HepG2 (cell line): ENCODE measurements around the gene UNC5CL. TPM values are rescaled to one million over a fixed set of nuclear protein-coding genes. Genes with fewer than 3 reads are reported as not detected.

ENCODE experiments used
- ARID5B ChIP-seq: IDR thresholded peaks from 2 replicates; pipeline ENCODE4 v1.4.0; 2020; ENCODE audit warnings: mild to moderate bottlenecking, missing genetic modification reagents
- ATF7 ChIP-seq, 2 experiments: fragments of 450-650 bp in 1 of 2; sonication (generic) in 1 of 2; formaldehyde crosslinking in 1 of 2; IDR thresholded peaks; 2 replicates each; pipeline versions ENCODE4 v1.4.0 to v1.6.1; 2016 to 2020; ENCODE audit warnings: antibody characterized with exemption in 1 of 2, mild to moderate bottlenecking in 1 of 2, missing genetic modification reagents in 1 of 2
- HMGXB4 ChIP-seq, 2 experiments: sonication (generic) in 1 of 2; formaldehyde crosslinking in 1 of 2; IDR thresholded peaks; 2 replicates each; pipeline versions ENCODE4 v1.4.0 to v1.6.1; 2018 to 2020; ENCODE audit warnings: missing genetic modification reagents in 2 of 2, borderline replicate concordance in 1 of 2, low read depth in 1 of 2, mild to moderate bottlenecking in 1 of 2, missing biosample characterization in 1 of 2
- HOXD1 ChIP-seq: sonication (generic); formaldehyde crosslinking; IDR thresholded peaks from 2 replicates; pipeline ENCODE4 v1.5.0; 2020; ENCODE audit warnings: missing genetic modification reagents
- JARID2 ChIP-seq: sonication (generic); formaldehyde crosslinking; IDR thresholded peaks from 2 replicates; pipeline ENCODE4 v1.8.1; 2023; ENCODE audit warnings: missing genetic modification reagents, inconsistent platforms; ENCODE audit not compliant: insufficient replicate concordance
- KAT8 ChIP-seq: IDR thresholded peaks from 2 replicates; pipeline ENCODE4 v1.6.1; 2016; ENCODE audit warnings: missing genetic modification reagents, missing compliant biosample characterization
- MAFF ChIP-seq: IDR thresholded peaks from 2 replicates; pipeline ENCODE4 v1.6.1; 2011; ENCODE audit warnings: low read depth, low read length, improper control_type of control experiment
- MTF1 ChIP-seq: sonication (generic); formaldehyde crosslinking; IDR thresholded peaks from 2 replicates; pipeline ENCODE4 v1.5.0; 2020; ENCODE audit warnings: missing genetic modification reagents
- MXD1 ChIP-seq: sonication (generic); formaldehyde crosslinking; IDR thresholded peaks from 2 replicates; pipeline ENCODE4 v1.4.0; 2020; ENCODE audit warnings: mild to moderate bottlenecking, missing genetic modification reagents
- NPAS2 ChIP-seq: sonication (generic); formaldehyde crosslinking; IDR thresholded peaks from 2 replicates; pipeline ENCODE4 v1.8.0; 2022; ENCODE audit warnings: mild to moderate bottlenecking, missing genetic modification reagents, borderline replicate concordance
- PAX8 ChIP-seq: sonication (generic); formaldehyde crosslinking; IDR thresholded peaks from 2 replicates; pipeline ENCODE4 v1.8.0; 2022; ENCODE audit warnings: mild to moderate bottlenecking, missing genetic modification reagents, borderline replicate concordance
- POLR2G ChIP-seq: fragments of 200-400 bp; formaldehyde crosslinking; IDR thresholded peaks from 2 replicates; pipeline ENCODE4 v1.6.1; 2018; ENCODE audit warnings: mild to moderate bottlenecking, low read depth, low read length, moderate library complexity
- ZFP62 ChIP-seq: sonication (generic); formaldehyde crosslinking; IDR thresholded peaks from 2 replicates; pipeline ENCODE4 v1.4.0; 2020; ENCODE audit warnings: missing genetic modification reagents
- ZGPAT ChIP-seq: IDR thresholded peaks from 2 replicates; pipeline ENCODE4 v1.6.1; 2016; ENCODE audit warnings: mild to moderate bottlenecking
- ZNF136 ChIP-seq: sonication (generic); formaldehyde crosslinking; IDR thresholded peaks from 2 replicates; pipeline ENCODE4 v1.8.1; 2022; ENCODE audit warnings: low read depth, mild to moderate bottlenecking, moderate library complexity, missing genetic modification reagents
- ZNF335 ChIP-seq: sonication (generic); formaldehyde crosslinking; IDR thresholded peaks from 2 replicates; pipeline ENCODE4 v1.4.0; 2020; ENCODE audit warnings: missing genetic modification reagents
- ZNF572 ChIP-seq: sonication (generic); formaldehyde crosslinking; IDR thresholded peaks from 2 replicates; pipeline ENCODE4 v1.5.1; 2020; ENCODE audit warnings: mild to moderate bottlenecking, missing genetic modification reagents
- ZNF772 ChIP-seq: sonication (generic); formaldehyde crosslinking; IDR thresholded peaks from 2 replicates; pipeline ENCODE4 v1.5.0; 2020; ENCODE audit warnings: mild to moderate bottlenecking, missing genetic modification reagents
- ZNF850 ChIP-seq: sonication (generic); formaldehyde crosslinking; conservative IDR thresholded peaks from 2 replicates; pipeline ENCODE4 v1.9.0; 2021; ENCODE audit warnings: mild to moderate bottlenecking, missing genetic modification reagents
- polyA plus RNA-seq, 8 experiments: library from polyadenylated mRNA; depleted of rRNA in 3 of 8; stranded (reverse) in 7 of 8; unstranded in 1 of 8; fragments of >200 nt; fragmentation: Illumina TruSeq in 4 of 8; extraction: Trizol in 4 of 8; gene quantifications; 2 replicates each; pipeline versions ENCODE4 v1.2.1 to v1.2.3, GENCODE V29; 2011 to 2016; ENCODE audit warnings: low read depth in 4 of 8, missing spikeins in 1 of 8, mixed read lengths in 1 of 8; ENCODE audit not compliant: insufficient read depth in 1 of 8
- total RNA-seq, 5 experiments: library from RNA; depleted of rRNA; stranded (reverse); fragments of >200 nt; fragmentation: Illumina TruSeq; extraction: Trizol; gene quantifications; 2 replicates each; pipeline ENCODE4 v1.2.3, GENCODE V29; 2016; ENCODE audit warnings: low read depth in 1 of 5
- TF ChIP-seq, protein P1 (sequence below): sonication (generic); formaldehyde crosslinking; IDR thresholded peaks from 2 replicates; pipeline ENCODE4 v1.9.0; 2021; ENCODE audit warnings: missing genetic modification reagents, mild to moderate bottlenecking, borderline replicate concordance

Gene UNC5CL
- total and polyA plus RNA-seq, 2 of the 13 experiments (the other 11 are each of a cell fraction or from before 2014, with no cell fraction given): 2.4 to 2.5 TPM

DNA sequence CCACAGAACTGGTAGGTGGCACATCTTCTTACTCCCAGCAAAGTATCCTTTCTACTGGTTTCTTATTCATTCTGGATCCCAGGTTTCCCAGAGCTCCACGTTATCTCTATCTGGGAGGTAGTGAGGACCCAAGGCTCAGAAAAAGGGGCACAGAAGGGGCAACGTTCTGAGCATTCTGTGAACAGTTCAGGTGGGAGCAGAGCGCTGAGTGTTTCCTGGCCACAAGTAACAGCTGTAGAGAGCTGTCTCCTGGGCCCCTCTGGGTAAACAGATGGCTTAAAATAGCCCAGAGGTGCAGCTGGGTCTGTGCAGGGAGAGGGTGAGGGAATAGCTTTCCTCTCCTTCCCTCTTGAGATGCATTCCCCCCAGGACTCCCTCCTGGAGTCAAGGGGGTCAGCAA is 16.1 kb upstream of the UNC5CL start (continued):
- TF ChIP-seq KAT8 (CRISPR knock-in tag) (0 out of 2 replicates have a peak, but pooled peaks have one; percentile 15), MAFF (no peak), PAX8 (CRISPR knock-in tag) (no peak), MXD1 (CRISPR knock-in tag) (no peak), HOXD1 (CRISPR knock-in tag) (no peak), ZGPAT (peak; percentile 27; the same call in 1 of the 2 replicates), HMGXB4 (CRISPR knock-in tag; IDR thresholded peaks at IDR 0.05; ENCODE audit: borderline replicate concordance in 1 of 2, low read depth in 1 of 2) (no peak; a peak in 1 of 4 replicates), JARID2 (CRISPR knock-in tag) (no peak), ZFP62 (no peak), ATF7 (IDR thresholded peaks at IDR 0.05) (no peak), ATF7 (CRISPR knock-in tag; IDR thresholded peaks at IDR 0.05) (no peak), POLR2G (no peak), ZNF850 (CRISPR knock-in tag) (no peak), ZNF772 (CRISPR knock-in tag) (no peak), MTF1 (CRISPR knock-in tag) (no peak), NPAS2 (CRISPR knock-in tag) (no peak), ZNF572 (no peak), ZNF335 (CRISPR knock-in tag) (no peak), ARID5B (CRISPR knock-in tag) (peak; percentile 72), ZNF136 (no peak)
- TF ChIP-seq, protein P1, sequence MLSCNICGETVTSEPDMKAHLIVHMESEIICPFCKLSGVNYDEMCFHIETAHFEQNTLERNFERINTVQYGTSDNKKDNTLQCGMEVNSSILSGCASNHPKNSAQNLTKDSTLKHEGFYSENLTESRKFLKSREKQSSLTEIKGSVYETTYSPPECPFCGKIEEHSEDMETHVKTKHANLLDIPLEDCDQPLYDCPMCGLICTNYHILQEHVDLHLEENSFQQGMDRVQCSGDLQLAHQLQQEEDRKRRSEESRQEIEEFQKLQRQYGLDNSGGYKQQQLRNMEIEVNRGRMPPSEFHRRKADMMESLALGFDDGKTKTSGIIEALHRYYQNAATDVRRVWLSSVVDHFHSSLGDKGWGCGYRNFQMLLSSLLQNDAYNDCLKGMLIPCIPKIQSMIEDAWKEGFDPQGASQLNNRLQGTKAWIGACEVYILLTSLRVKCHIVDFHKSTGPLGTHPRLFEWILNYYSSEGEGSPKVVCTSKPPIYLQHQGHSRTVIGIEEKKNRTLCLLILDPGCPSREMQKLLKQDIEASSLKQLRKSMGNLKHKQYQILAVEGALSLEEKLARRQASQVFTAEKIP: no peak
